Motor neuron (in vitro differentiated cells): ENCODE results near the gene DOK6. TPM values are rescaled to one million over a fixed set of nuclear protein-coding genes. Genes with fewer than 3 reads are reported as not detected.

Source experiments
- ATAC-seq, 8 experiments: fragments of 200-7000 bp; cut with Tn5 transposase; replicated peaks in 6 of 8; 2 replicates each; pipeline ENCODE4 v1.8.0; 2021; ENCODE audit warnings: mild to moderate bottlenecking in 8 of 8, moderate library complexity in 8 of 8
- H3K27ac ChIP-seq, 2 donors: fragments of 250-450 bp; sonication (Bioruptor Pico); 2 replicates each; pipeline ENCODE4 v1.9.0; 2021; ENCODE audit warnings: antibody characterized with exemption in 2 of 2, mild to moderate bottlenecking in 2 of 2, moderate library complexity in 1 of 2
- H3K4me1 ChIP-seq, 2 donors: fragments of 250-450 bp; sonication (Bioruptor Pico); replicated peaks in 1 of 2; 2 replicates each; pipeline ENCODE4 v1.6.1; 2021; ENCODE audit warnings: antibody characterized with exemption in 2 of 2, mild to moderate bottlenecking in 2 of 2, moderate library complexity in 1 of 2
- H3K4me3 ChIP-seq, 5 donors: fragments of 250-450 bp; sonication (Bioruptor Pico); 2 replicates each; pipeline ENCODE4 v1.9.0; 2021; ENCODE audit warnings: antibody characterized with exemption in 5 of 5, mild to moderate bottlenecking in 5 of 5, moderate library complexity in 4 of 5
- WGBS, 10 experiments: fragments of 450-650 bp; shearing (Covaris generic); methylation state at CpG; one replicate each; pipeline ENCODE4 v1.0.0; 2022; 5-methylcytosine and 5-hydroxymethylcytosine counted together
- in situ Hi-C, 9 experiments: fragments of 400-800 bp; cut with MboI; loops; one replicate each; pipeline ENCODE4 v1.15.0; 2021; ENCODE audit warnings: low sequenced_read_pairs in 9 of 9, low pct_unique_long_range_greater_than_20kb in 2 of 9; ENCODE audit not compliant: unreplicated experiment in 9 of 9
- total RNA-seq, 8 experiments: library from RNA; unstranded; fragments of 300-600 nt; gene quantifications; 2 replicates each; pipeline versions ENCODE4 v1.2.3 to v1.2.4, GENCODE V29; 2022

The DOK6 gene
- total RNA-seq, 8 experiments from 2014 or later, result 4.8 to 13.8 (median 11.3) TPM

- in situ Hi-C loops, result no loop called here
- WGBS, 10 experiments, result 38 to 100% (median 83%) methylated on average over 1 to 4 of the region's 4 CpGs; no CpG with 5 or more reads in 2 of the 10 experiments
- Histone ChIP-seq H3K4me3 (no peak overlapping the region), H3K27ac (no peak overlapping the region), H3K4me1 (peaks cover 8 to 9% of the 10 kb centered on the region in 2 donors)
- no peak for ATAC-seq
These were observed 217.2 kb downstream of the DOK6 start for GRCh38 chr18:69617888-69618287.

- H3K4me3 ChIP-seq, result no peak overlapping the region
- ATAC-seq, result no peak
- H3K4me1 ChIP-seq, result peaks cover 12 to 22% of the 10 kb centered on the region in 2 donors
- 38 to 80% (median 51%) methylated on average over 1 to 3 of the region's 3 CpGs; no CpG with 5 or more reads in 2 of the 10 experiments for WGBS, 10 experiments
- no peak overlapping the region for H3K27ac ChIP-seq
- in situ Hi-C loops, result no loop called here
These were observed 221.5 kb downstream of the DOK6 start for GRCh38 chr18:69622184-69622583.

GRCh38 chr18:69622961-69623360 is 222.3 kb downstream of the DOK6 start:
- Histone ChIP-seq H3K4me3 (no peak overlapping the region), H3K4me1 (peaks cover 12 to 22% of the 10 kb centered on the region in 2 donors), H3K27ac (no peak overlapping the region)
- 25 to 89% (median 66%) methylated on average over 1 of the region's 1 CpG; no CpG with 5 or more reads in 6 of the 10 experiments for WGBS, 10 experiments
- no peak for ATAC-seq
- in situ Hi-C loops, result no loop called here

DNA sequence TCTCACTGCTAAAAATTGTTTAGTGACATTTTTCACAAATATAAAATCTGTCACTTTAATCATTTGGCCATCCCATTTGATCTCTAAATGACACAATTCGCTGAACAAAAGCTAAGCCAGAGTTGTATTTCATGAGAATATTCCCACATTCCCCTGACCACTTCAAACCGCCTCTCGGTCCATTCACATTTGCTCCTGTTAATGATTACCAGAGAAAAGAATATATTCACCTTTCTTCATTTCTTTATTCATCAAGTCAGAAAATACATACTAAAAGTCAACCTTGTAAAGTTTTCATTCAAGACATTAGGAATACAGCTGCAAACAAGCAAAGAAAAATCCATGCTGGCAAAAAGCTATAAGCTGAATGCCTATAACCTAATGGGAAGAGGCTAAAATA is 225.5 kb downstream of the DOK6 start:
- Histone ChIP-seq H3K4me3 (no peak overlapping the region), H3K27ac (no peak overlapping the region), H3K4me1 (peaks cover 12 to 22% of the 10 kb centered on the region in 2 donors)
- no peak for ATAC-seq
- in situ Hi-C loops, result no loop called here
- 22 to 100% (median 61%) methylated on average over 1 to 3 of the region's 3 CpGs for WGBS, 10 experiments

- H3K4me1 ChIP-seq, result peaks cover 12 to 22% of the 10 kb centered on the region in 2 donors
- ATAC-seq, result peak in 1 of 8 experiments; percentile 58
- H3K27ac ChIP-seq, result no peak overlapping the region
- in situ Hi-C loops, result no loop called here
- WGBS, 10 experiments, result 60 to 100% (median 76%) methylated on average over 1 to 4 of the region's 4 CpGs; no CpG with 5 or more reads in 1 of the 10 experiments
- no peak overlapping the region for H3K4me3 ChIP-seq
These were observed 226.1 kb downstream of the DOK6 start for GRCh38 chr18:69626643-69627242.

GRCh38 chr18:69628774-69629359 is 228.2 kb downstream of the DOK6 start:
- WGBS, 10 experiments, result 0 to 100% (median 84%) methylated on average over 1 to 2 of the region's 2 CpGs; no CpG with 5 or more reads in 2 of the 10 experiments
- peak in 1 of 8 experiments; percentile 49 for ATAC-seq
- in situ Hi-C loops, result no loop called here

GRCh38 chr18:69631281-69631680 is 230.6 kb downstream of the DOK6 start:
- peak in 5 of 8 experiments; percentile 16 to 75 (median 72) for ATAC-seq
- 20 to 94% (median 63%) methylated on average over 1 to 3 of the region's 3 CpGs; no CpG with 5 or more reads in 3 of the 10 experiments for WGBS, 10 experiments

More at GRCh38 chr18:69628774-69629359, 228.2 kb downstream of the DOK6 start:
- Histone ChIP-seq H3K4me3 (no peak overlapping the region), H3K27ac (no peak overlapping the region), H3K4me1 (peaks cover 3 to 7% of the 10 kb centered on the region in 2 donors)

GRCh38 chr18:69635482-69635881 is 234.8 kb downstream of the DOK6 start:
- no peak overlapping the region for H3K27ac ChIP-seq
- H3K4me3 ChIP-seq, result no peak overlapping the region
- H3K4me1 ChIP-seq, result no peaks in the 10 kb centered on the region
- in situ Hi-C loops, result no loop called here
- WGBS, 10 experiments, result 50 to 100% (median 75%) methylated on average over 1 to 2 of the region's 2 CpGs; no CpG with 5 or more reads in 4 of the 10 experiments
- no peak for ATAC-seq

More at GRCh38 chr18:69631281-69631680, 230.6 kb downstream of the DOK6 start:
- H3K4me3 ChIP-seq, result no peak overlapping the region
- H3K27ac ChIP-seq, result no peak overlapping the region
- in situ Hi-C loops, result no loop called here
- peaks cover 0 to 3% of the 10 kb centered on the region in 2 donors for H3K4me1 ChIP-seq

DNA sequence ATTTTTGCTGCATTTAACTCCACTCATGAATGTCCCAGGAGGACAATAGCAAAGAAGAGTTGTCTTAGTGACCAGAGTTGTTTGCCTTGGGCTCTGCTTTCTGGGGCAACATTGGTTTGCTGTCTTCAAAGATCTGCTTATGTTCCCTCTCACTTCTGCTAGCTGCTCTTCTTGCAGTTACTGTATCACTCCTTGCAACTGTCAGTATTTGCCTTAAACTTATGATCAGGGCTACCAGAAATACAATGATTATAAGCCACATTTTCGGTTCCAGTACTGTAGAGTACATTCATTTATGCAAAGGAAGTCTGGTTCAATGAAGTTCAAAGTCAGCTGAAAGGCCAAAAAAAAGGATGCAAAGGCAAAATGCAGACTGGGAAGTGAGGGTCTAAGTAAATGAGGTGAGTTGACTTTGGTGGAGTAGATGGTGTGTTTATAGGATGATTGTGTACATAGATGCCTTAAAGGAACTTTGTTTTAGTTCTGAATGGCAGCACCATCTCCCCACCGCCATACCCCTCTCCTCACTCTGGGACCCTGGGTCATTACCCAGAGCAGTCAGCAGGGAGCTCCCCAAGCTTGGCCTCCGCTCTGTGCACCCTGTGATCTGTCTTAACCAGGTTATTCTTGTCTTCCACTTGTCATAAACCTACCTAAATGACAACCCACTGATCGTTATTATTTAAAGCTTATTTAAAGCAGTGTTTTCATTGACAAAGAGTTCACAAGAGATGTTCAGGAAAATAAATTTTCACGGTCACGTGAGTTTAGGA is 236.0 kb downstream of the DOK6 start:
- Histone ChIP-seq H3K4me3 (no peak overlapping the region), H3K27ac (no peak overlapping the region), H3K4me1 (no peaks in the 10 kb centered on the region)
- WGBS, 10 experiments, result 56 to 98% (median 87%) methylated on average over 2 to 5 of the region's 6 CpGs; no CpG with 5 or more reads in 1 of the 10 experiments
- peak in 1 of 8 experiments; percentile 36 for ATAC-seq
- in situ Hi-C loops, result no loop called here

- in situ Hi-C loops, result no loop called here
- no peak for ATAC-seq
- 0 to 75% (median 40%) methylated on average over 1 of the region's 1 CpG; no CpG with 5 or more reads in 5 of the 10 experiments for WGBS, 10 experiments
- Histone ChIP-seq H3K4me3 (no peak overlapping the region), H3K4me1 (no peaks in the 10 kb centered on the region), H3K27ac (no peak overlapping the region)
These were observed 237.4 kb downstream of the DOK6 start for GRCh38 chr18:69638056-69638455.

- H3K4me1 ChIP-seq, result peaks cover 0 to 9% of the 10 kb centered on the region in 2 donors
- no peak overlapping the region for H3K27ac ChIP-seq
- in situ Hi-C loops, result no loop called here
- peak in 1 of 8 experiments; percentile 78 for ATAC-seq
- 80 to 100% (median 90%) methylated on average over 1 to 3 of the region's 3 CpGs; no CpG with 5 or more reads in 2 of the 10 experiments for WGBS, 10 experiments
- no peak overlapping the region for H3K4me3 ChIP-seq
These were observed 247.0 kb downstream of the DOK6 start for GRCh38 chr18:69647702-69648101.

GRCh38 chr18:69648486-69648885 is 247.8 kb downstream of the DOK6 start:
- H3K27ac ChIP-seq, result no peak overlapping the region
- peak in 2 of 8 experiments; percentile 14 to 21 for ATAC-seq
- WGBS, 10 experiments, result 44 to 100% (median 90%) methylated on average over 1 to 3 of the region's 3 CpGs; no CpG with 5 or more reads in 1 of the 10 experiments
- in situ Hi-C loops, result no loop called here
- peaks cover 0 to 9% of the 10 kb centered on the region in 2 donors for H3K4me1 ChIP-seq
- no peak overlapping the region for H3K4me3 ChIP-seq

GRCh38 chr18:69649684-69650083 is 249.0 kb downstream of the DOK6 start:
- in situ Hi-C loops, result no loop called here
- H3K4me3 ChIP-seq, result no peak overlapping the region
- ATAC-seq, result no peak
- no peak overlapping the region for H3K27ac ChIP-seq
- 10 to 100% (median 63%) methylated on average over 1 to 2 of the region's 2 CpGs for WGBS, 10 experiments
- H3K4me1 ChIP-seq, result peaks cover 0 to 9% of the 10 kb centered on the region in 2 donors
